Measurements from ENCODE around the gene SLC43A1.

Gene SLC43A1

GRCh38 chr11:57479021-57479663 lies 36.4 kb downstream of the SLC43A1 start:
- DNase-seq (ENCODE audit: low spot score): no peak

GRCh38 chr11:57477507-57478189 lies 37.9 kb downstream of the SLC43A1 start:
- DNase-seq (ENCODE audit: low spot score): no peak

- no peak for DNase-seq (ENCODE audit: low spot score)
Measured at GRCh38 chr11:57476757-57477506, 38.6 kb downstream of the SLC43A1 start.

- DNase-seq (ENCODE audit: low spot score): no peak
Measured at GRCh38 chr11:57476047-57476756, 39.3 kb downstream of the SLC43A1 start.

- DNase-seq (ENCODE audit: low spot score): no peak
Measured at GRCh38 chr11:57475671-57476046, 39.8 kb downstream of the SLC43A1 start.

- DNase-seq (ENCODE audit: low spot score): no peak
Measured at GRCh38 chr11:57475191-57475590, 40.3 kb downstream of the SLC43A1 start.

GRCh38 chr11:57474803-57475115 lies 40.7 kb downstream of the SLC43A1 start:
- no peak for DNase-seq (ENCODE audit: low spot score)

- DNase-seq (ENCODE audit: low spot score): no peak
Measured at GRCh38 chr11:57474017-57474802, 41.3 kb downstream of the SLC43A1 start.

GRCh38 chr11:57473285-57473841 lies 42.1 kb downstream of the SLC43A1 start:
- no peak for DNase-seq (ENCODE audit: low spot score)

GRCh38 chr11:57471496-57471895 lies 44.0 kb downstream of the SLC43A1 start:
- DNase-seq (ENCODE audit: low spot score): no peak

GRCh38 chr11:57469268-57469667 lies 46.2 kb downstream of the SLC43A1 start:
- no peak for DNase-seq (ENCODE audit: low spot score)

- no peak for DNase-seq (ENCODE audit: low spot score)
Measured at GRCh38 chr11:57468276-57468675, 47.2 kb downstream of the SLC43A1 start.

GRCh38 chr11:57467508-57468157 lies 47.9 kb downstream of the SLC43A1 start:
- no peak for DNase-seq (ENCODE audit: low spot score)

- no peak for DNase-seq (ENCODE audit: low spot score)
Measured at GRCh38 chr11:57466680-57467079, 48.8 kb downstream of the SLC43A1 start.

- no peak for DNase-seq (ENCODE audit: low spot score)
Measured at GRCh38 chr11:57464539-57465181, 50.8 kb downstream of the SLC43A1 start.

GRCh38 chr11:57463671-57464538 lies 51.6 kb downstream of the SLC43A1 start:
- DNase-seq (ENCODE audit: low spot score): no peak

GRCh38 chr11:57462597-57462996 lies 52.9 kb downstream of the SLC43A1 start:
- no peak for DNase-seq (ENCODE audit: low spot score)

- no peak for DNase-seq (ENCODE audit: low spot score)
Measured at GRCh38 chr11:57461841-57462489, 53.5 kb downstream of the SLC43A1 start.
